GM18909 (cell line): ENCODE measurements around the gene GLTPD2.

ENCODE experiments used
- ATAC-seq: cut with Tn5 transposase; IDR thresholded peaks from one replicate; pipeline ENCODE4 v1.9.1; 2021; ENCODE audit warnings: mild to moderate bottlenecking; ENCODE audit not compliant: unreplicated experiment, poor library complexity

The GLTPD2 gene

GRCh38 chr17:4806777-4807604 is 18.2 kb downstream of the GLTPD2 start, which contains the start of gene PLD2:
Gene PLD2 (plus strand): TSS chr17:4807152. CDS start chr17:4807773, 621 bp downstream.
- ATAC-seq = peak; percentile 91

DNA sequence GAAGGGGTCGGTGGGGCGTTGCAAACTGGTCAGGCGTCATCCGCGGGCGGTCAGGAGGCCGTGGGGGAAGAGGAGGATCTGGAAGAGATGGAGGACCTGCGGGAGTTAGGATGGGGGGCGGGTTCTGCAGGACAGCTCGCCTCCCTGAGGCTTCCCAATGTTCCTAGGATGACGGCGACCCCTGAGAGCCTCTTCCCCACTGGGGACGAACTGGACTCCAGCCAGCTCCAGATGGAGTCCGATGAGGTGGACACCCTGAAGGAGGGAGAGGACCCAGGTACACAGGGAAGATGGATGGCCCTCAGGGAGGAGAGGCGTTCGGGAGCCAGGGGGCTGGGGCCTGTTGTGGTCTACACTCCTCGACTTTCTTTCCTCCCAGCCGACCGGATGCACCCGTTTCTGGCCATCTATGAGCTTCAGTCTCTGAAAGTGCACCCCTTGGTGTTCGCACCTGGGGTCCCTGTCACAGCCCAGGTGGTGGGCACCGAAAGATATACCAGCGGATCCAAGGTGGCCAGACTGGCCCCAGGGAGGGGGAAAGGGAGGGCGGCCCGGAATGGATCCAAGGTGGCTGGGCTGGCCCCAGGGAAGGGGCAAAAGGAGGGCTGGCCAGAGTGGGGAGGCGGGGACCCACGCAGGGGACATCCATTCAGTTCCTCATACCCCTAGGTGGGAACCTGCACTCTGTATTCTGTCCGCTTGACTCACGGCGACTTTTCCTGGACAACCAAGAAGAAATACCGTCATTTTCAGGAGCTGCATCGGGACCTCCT is 19.0 kb downstream of the GLTPD2 start:
- no peak for ATAC-seq

DNA sequence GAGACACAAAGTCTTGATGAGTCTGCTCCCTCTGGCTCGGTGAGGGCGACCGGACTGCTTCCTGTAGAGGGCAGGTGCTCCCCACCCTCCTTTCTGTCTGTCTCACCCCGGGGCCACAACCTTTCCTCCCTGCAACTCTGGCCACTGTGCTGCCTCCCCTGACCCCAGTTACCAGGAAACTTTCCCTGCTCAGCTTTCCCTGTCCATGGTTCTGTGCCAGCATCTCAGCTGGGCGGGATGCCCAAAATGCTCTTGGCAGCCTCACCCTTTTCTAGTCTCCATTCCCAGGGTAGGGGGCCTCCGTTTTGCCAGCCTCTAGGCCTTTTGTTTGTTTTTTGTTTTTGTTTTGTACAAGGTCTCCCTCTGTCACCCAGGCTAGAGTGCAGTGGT is 19.6 kb downstream of the GLTPD2 start:
- no peak for ATAC-seq

- no peak for ATAC-seq
Measured at GRCh38 chr17:4810696-4811290, 22.0 kb downstream of the GLTPD2 start.

GRCh38 chr17:4811471-4811870 is 22.7 kb downstream of the GLTPD2 start:
- ATAC-seq = no peak

GRCh38 chr17:4812690-4813089 is 23.9 kb downstream of the GLTPD2 start:
- ATAC-seq = no peak

DNA sequence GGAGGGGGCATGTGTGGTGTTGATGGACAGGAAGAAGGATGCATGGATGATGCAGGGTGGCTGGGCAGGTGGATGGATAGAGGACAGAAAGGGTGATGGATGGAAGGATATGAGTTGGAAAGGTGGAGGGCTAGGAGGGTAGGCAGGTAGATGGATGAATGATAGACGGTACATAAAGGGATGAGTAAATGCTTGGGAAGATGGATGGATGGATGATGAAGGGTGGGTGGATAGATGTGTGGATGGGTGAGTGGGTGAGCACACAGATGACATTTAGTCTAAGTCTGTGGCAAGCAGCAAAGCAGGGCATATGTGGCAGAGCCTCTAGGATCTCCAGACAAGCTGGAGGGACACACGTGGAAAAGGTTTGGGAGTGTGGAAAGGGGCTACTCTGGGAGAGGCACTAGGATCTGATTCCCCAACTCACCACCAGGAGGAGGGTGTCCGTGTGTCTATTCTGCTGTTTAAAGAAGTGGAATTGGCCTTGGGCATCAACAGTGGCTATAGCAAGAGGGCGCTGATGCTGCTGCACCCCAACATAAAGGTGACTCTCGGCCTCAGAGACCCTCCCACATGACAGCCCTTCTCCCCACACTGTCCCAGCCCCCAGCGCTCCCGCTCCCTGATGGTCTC is 26.4 kb downstream of the GLTPD2 start:
- no peak for ATAC-seq

DNA sequence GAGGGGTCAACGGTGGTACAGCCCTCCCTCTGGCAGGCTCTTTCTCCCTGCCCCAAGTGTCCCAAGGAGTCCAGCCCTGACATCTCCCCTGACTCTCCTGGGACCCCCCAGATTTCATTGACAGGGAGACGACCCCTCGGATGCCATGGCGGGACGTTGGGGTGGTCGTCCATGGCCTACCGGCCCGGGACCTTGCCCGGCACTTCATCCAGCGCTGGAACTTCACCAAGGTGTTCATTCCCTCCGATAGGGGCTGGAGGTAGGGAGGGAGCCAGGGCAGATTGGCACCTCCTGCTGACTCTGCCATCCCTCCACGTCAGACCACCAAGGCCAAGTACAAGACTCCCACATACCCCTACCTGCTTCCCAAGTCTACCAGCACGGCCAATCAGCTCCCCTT is 28.1 kb downstream of the GLTPD2 start:
- no peak for ATAC-seq

DNA sequence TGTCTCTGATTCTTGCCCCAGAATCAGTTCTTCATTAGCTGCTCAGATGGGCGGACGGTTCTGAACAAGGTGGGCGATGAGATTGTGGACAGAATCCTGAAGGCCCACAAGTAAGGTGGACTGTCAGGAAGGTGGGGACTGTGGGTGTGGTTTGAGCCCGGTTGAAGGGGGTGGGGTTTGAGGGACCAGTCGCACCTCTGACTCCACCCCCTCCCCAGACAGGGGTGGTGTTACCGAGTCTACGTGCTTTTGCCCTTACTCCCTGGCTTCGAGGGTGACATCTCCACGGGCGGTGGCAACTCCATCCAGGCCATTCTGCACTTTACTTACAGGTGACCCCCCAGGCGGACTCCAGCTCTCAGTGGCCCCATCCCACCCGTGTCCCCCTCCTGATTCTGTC is 29.5 kb downstream of the GLTPD2 start:
- no peak for ATAC-seq

GRCh38 chr17:4822835-4823234 is 34.1 kb downstream of the GLTPD2 start:
- no peak for ATAC-seq

GRCh38 chr17:4823373-4824089 is 34.8 kb downstream of the GLTPD2 start:
- ATAC-seq = no peak

DNA sequence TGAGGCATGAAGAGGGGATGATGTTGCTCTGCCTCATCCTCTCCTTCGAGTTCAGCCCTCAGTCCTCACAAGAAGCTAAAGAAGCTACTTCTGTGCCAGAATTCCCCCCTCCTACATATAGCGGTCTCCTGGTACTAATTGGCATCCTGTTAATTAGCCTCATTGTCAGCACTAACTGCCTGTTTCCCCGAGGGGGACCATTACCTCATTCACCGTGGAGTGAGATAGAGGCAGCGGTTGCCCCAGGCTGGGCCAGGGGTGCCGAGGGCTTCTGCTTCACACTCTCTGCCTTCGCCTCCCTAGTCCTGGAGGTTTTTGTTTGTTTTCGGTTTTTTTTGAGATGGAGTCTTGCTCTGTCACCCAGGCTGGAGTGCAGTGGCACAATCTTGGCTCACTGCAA is 38.6 kb downstream of the GLTPD2 start:
- ATAC-seq = no peak

GRCh38 chr17:4832829-4833177 is 44.0 kb downstream of the GLTPD2 start:
- peak; percentile 12 for ATAC-seq

GRCh38 chr17:4833178-4833940 is 44.6 kb downstream of the GLTPD2 start, which contains the start of gene MINK1:
Gene MINK1 (plus strand): TSS chr17:4833340. CDS start chr17:4833584, 244 bp downstream.
- ATAC-seq = peak; percentile 91

DNA sequence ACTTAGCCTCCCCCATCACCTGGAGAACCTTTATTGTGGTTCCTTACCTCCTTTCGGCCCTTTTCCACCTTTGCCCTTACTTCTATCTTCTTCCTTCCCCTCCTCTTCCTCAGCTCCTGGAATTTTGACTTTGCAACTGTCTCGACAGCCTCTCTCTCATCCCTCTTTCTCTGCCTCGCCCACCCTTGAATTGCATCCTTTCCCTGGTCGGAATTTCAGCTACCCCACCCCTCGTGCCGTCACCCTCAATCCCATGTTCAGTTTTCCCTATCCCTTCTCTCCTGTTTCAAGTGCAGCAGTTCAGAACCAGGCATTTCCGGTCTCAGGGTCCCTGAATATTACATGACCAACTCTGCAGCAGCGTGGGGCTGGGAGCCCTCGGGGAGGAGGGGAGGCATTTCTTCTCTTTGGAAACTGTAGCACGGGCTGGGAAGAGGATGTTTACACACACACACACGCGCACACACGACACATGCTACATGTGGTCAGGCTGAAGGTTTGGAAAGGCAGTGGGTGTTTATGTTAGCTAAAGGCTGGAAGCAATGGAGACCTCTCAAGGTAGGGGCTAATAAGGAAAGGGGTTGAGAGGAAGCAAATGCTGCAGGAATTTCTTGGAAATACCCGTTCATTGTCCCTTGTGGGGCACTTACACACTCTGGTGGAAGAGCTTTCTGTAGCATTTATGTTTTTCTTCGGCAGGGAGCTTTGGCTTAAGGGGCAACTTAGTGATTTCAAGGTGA is 45.3 kb downstream of the GLTPD2 start:
- ATAC-seq = no peak

- no peak for ATAC-seq
Measured at GRCh38 chr17:4834681-4835020, 45.9 kb downstream of the GLTPD2 start.

DNA sequence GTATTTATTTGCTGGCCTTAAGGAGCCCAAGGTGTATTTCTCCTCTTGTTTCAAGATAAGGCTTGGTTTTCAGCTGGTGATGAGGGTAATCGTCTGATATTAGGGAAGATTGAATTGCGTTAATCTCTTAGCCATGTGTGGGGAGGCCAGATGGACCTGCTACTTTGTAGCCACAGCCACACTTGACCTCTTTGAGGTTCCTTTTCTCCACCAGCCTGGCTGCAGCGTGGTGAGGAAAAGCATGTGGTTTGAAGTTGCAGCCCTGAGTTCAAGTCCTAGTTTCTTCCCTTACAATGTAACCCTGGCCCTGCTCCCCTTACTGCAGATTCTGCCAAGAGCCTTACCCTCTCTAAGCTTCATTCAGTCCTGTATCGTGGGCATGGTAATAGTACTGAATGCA is 47.5 kb downstream of the GLTPD2 start:
- no peak for ATAC-seq

DNA sequence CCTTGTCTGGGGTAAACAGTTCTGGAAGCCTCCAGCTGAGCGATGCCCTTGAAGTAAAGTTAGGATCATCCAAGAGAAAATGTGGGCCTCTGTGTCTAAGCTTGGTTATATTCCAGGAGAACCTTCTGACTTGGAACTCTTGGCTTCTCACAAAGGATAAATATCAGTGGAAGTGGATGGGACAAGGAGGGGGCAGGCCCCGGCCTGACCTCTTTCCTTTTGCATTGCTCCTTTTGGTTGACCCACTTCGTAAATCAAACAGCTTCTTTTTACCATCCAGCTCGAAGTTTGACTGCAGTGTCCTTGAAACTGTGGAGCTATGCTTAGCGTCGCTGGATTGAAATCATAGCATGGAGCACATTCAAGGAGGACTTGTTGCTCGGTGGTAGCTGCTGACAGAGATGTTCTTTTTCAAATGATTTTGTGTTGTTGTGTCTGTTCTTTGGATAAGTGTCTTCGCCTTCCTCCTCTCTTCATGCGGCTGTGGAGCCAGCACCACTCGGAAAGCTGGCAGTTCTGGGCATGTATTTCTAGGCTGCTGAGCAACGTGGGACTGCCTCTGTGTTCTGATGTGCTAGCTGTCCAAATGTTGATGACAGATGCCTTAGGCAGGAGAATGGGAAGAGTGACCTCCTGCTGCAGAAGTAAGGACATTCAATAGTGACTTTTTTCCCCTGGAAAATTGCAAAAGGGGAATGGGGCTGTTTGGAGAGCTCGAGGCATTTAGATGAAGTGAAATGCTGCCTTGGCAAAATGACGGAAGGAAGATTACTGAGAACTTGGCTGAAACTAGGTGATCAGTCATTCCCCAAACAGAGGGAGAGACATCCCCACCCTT is 48.9 kb downstream of the GLTPD2 start:
- ATAC-seq = no peak
